Measurements from ENCODE around the gene DIP2C.

DIP2C gene

GRCh38 chr10:663466-663751, 26.1 kb downstream of the DIP2C start:
- WGBS (ENCODE audit: extremely low coverage, insufficient coverage, low lambda C conversion rate) = no CpG with 5 or more reads among the region's 9 CpGs
- no peak overlapping the region for H3K27ac ChIP-seq (ENCODE audit: low read depth, low read length)

DNA sequence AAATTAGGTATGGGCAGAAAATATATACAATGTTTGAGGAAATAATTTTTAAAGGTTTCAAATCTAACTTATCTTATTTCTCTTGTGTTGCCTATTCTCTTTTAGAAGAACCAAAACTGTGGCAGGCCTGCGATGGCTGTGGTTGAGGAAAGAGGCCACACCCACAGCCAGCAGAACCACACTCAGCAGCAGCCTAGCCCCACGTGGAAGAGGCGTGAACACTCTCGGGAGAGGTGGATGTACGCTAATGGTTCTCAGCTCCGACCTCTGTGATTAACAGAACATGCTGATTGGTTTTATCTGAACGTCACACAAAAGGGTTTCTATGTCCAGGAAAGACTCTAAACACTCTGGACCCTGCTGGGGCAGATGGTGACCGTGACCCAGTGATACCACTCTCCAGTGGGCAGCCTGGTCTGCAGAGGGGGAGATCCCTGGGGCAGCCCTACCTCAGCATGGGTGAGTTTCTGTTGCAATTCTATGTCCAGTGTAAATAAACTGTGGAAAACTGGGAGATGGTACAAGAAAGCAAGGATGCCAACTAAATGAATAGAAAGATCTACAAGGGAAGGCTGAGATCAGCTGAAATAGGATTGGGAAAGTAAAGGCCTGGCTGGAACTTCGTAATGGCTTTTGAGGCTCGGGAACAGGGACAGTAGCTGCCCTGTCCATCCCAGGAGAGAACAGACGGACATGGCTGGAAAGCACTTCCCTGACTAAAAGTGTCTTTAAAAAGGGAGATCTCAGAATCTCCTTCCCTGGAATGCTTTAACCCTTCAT, 26.6 kb downstream of the DIP2C start:
- H2AK5ac ChIP-seq (ENCODE audit: low read length) = no peak overlapping the region
- H3K27ac ChIP-seq (ENCODE audit: low read depth, low read length) = no peak overlapping the region
- no peak overlapping the region for H3K4me2 ChIP-seq (ENCODE audit: low read length)
- H3K36me3 ChIP-seq (ENCODE audit: control insufficient read depth, insufficient read depth, low read length) = no peaks in the 10 kb centered on the region
- peaks cover 6% of the 10 kb centered on the region for H3K79me2 ChIP-seq (ENCODE audit: control insufficient read depth, insufficient read depth, low read length)
- H3K4me3 ChIP-seq (ENCODE audit: low read length) = no peak overlapping the region
- H4K5ac ChIP-seq (ENCODE audit: low read length) = no peak overlapping the region
- H3K4me1 ChIP-seq (ENCODE audit: control insufficient read depth, low read depth, low read length) = no peaks in the 10 kb centered on the region
- no CpG with 5 or more reads among the region's 11 CpGs for WGBS (ENCODE audit: extremely low coverage, insufficient coverage, low lambda C conversion rate)
- peaks cover 16% of the 10 kb centered on the region for H3K79me1 ChIP-seq (ENCODE audit: low read length)
- no peak overlapping the region for H3K4ac ChIP-seq (ENCODE audit: low read depth, low read length)
- H3K18ac ChIP-seq (ENCODE audit: low read length) = no peak overlapping the region
- DNase-seq = no peak
- no peak overlapping the region for H3K23ac ChIP-seq (ENCODE audit: low read length)
- H2BK15ac ChIP-seq (replicated peaks; ENCODE audit: low read depth) = no peak overlapping the region
- H4K8ac ChIP-seq (ENCODE audit: low read depth, low read length) = no peak overlapping the region
- H2BK120ac ChIP-seq (ENCODE audit: low read depth, low read length) = no peak overlapping the region
- H3K27me3 ChIP-seq (ENCODE audit: insufficient read depth, low read length, poor library complexity) = no peaks in the 10 kb centered on the region
- no peak overlapping the region for H3K9ac ChIP-seq (ENCODE audit: low read length)
- H2BK5ac ChIP-seq (ENCODE audit: low read length) = no peak overlapping the region
- no peak overlapping the region for H3K56ac ChIP-seq (ENCODE audit: low read length)

More at GRCh38 chr10:663466-663751, 26.1 kb downstream of the DIP2C start:
- H3K4me3 ChIP-seq (ENCODE audit: low read length) = no peak overlapping the region
- peaks cover 6% of the 10 kb centered on the region for H3K79me2 ChIP-seq (ENCODE audit: control insufficient read depth, insufficient read depth, low read length)
- H3K4me2 ChIP-seq (ENCODE audit: low read length) = no peak overlapping the region
- H2AK5ac ChIP-seq (ENCODE audit: low read length) = no peak overlapping the region
- H4K8ac ChIP-seq (ENCODE audit: low read depth, low read length) = no peak overlapping the region
- no peaks in the 10 kb centered on the region for H3K36me3 ChIP-seq (ENCODE audit: control insufficient read depth, insufficient read depth, low read length)
- H2BK5ac ChIP-seq (ENCODE audit: low read length) = no peak overlapping the region
- no peaks in the 10 kb centered on the region for H3K4me1 ChIP-seq (ENCODE audit: control insufficient read depth, low read depth, low read length)
- no peaks in the 10 kb centered on the region for H3K27me3 ChIP-seq (ENCODE audit: insufficient read depth, low read length, poor library complexity)
- DNase-seq = no peak
- H4K5ac ChIP-seq (ENCODE audit: low read length) = no peak overlapping the region
- peaks cover 19% of the 10 kb centered on the region for H3K79me1 ChIP-seq (ENCODE audit: low read length)
- no peak overlapping the region for H3K56ac ChIP-seq (ENCODE audit: low read length)
- no peak overlapping the region for H2BK120ac ChIP-seq (ENCODE audit: low read depth, low read length)
- no peak overlapping the region for H3K9ac ChIP-seq (ENCODE audit: low read length)
- H2BK15ac ChIP-seq (replicated peaks; ENCODE audit: low read depth) = no peak overlapping the region
- H3K4ac ChIP-seq (ENCODE audit: low read depth, low read length) = no peak overlapping the region
- no peak overlapping the region for H3K23ac ChIP-seq (ENCODE audit: low read length)
- no peak overlapping the region for H3K18ac ChIP-seq (ENCODE audit: low read length)

- Histone ChIP-seq H3K4ac (ENCODE audit: low read depth, low read length) (no peak overlapping the region), H3K23ac (ENCODE audit: low read length) (no peak overlapping the region), H2AK5ac (ENCODE audit: low read length) (no peak overlapping the region), H3K56ac (ENCODE audit: low read length) (no peak overlapping the region), H4K5ac (ENCODE audit: low read length) (no peak overlapping the region), H4K8ac (ENCODE audit: low read depth, low read length) (no peak overlapping the region), H3K9ac (ENCODE audit: low read length) (no peak overlapping the region), H3K27me3 (ENCODE audit: insufficient read depth, low read length, poor library complexity) (no peaks in the 10 kb centered on the region), H3K4me3 (ENCODE audit: low read length) (no peak overlapping the region), H3K36me3 (ENCODE audit: control insufficient read depth, insufficient read depth, low read length) (no peaks in the 10 kb centered on the region), H3K79me2 (ENCODE audit: control insufficient read depth, insufficient read depth, low read length) (no peaks in the 10 kb centered on the region), H3K79me1 (ENCODE audit: low read length) (peaks cover 10% of the 10 kb centered on the region), H3K4me1 (ENCODE audit: control insufficient read depth, low read depth, low read length) (no peaks in the 10 kb centered on the region), H3K27ac (ENCODE audit: low read depth, low read length) (no peak overlapping the region), H3K18ac (ENCODE audit: low read length) (no peak overlapping the region), H3K4me2 (ENCODE audit: low read length) (no peak overlapping the region), H2BK15ac (replicated peaks; ENCODE audit: low read depth) (no peak overlapping the region), H2BK5ac (ENCODE audit: low read length) (no peak overlapping the region), H2BK120ac (ENCODE audit: low read depth, low read length) (no peak overlapping the region)
- DNase-seq = no peak
- no CpG with 5 or more reads among the region's 9 CpGs for WGBS (ENCODE audit: extremely low coverage, insufficient coverage, low lambda C conversion rate)
These were observed 27.3 kb downstream of the DIP2C start for GRCh38 chr10:662223-662605.

DNA sequence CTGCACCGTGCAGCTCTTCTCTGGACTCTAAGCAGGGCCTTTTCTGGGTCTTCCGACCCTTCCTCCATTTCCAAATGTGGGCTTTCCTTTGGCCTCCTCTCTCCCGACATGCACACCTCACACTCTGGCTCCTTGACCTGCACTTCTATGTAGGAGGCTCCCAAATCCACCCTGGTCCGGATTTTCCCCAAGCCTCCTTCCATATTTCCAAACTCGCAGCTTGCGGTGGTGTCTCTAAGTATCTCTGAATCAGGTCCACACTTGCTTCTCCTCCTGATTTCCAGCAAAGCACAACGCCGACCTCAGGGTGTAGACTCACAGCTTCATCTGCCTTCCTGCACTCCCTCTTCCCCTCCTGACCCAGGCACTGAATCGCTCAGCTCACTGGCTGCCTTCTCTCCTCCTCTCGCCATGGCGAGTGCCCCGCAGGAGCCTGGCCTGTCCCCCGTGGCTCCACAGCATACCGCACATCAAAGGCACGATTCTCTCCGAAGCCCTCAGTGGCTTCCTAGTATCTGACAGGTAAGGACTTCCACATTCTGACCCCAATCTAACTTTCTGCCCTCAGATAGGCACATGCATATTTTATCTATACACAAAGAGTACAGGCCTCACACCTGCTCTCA, 27.8 kb downstream of the DIP2C start:
- no peak overlapping the region for H4K5ac ChIP-seq (ENCODE audit: low read length)
- H3K23ac ChIP-seq (ENCODE audit: low read length) = no peak overlapping the region
- no peak overlapping the region for H2BK120ac ChIP-seq (ENCODE audit: low read depth, low read length)
- H3K79me1 ChIP-seq (ENCODE audit: low read length) = peaks cover 8% of the 10 kb centered on the region
- no peaks in the 10 kb centered on the region for H3K27me3 ChIP-seq (ENCODE audit: insufficient read depth, low read length, poor library complexity)
- H3K27ac ChIP-seq (ENCODE audit: low read depth, low read length) = no peak overlapping the region
- H4K8ac ChIP-seq (ENCODE audit: low read depth, low read length) = no peak overlapping the region
- H3K4me2 ChIP-seq (ENCODE audit: low read length) = no peak overlapping the region
- H3K9ac ChIP-seq (ENCODE audit: low read length) = no peak overlapping the region
- no peak overlapping the region for H3K56ac ChIP-seq (ENCODE audit: low read length)
- no peak overlapping the region for H2BK5ac ChIP-seq (ENCODE audit: low read length)
- no peak overlapping the region for H3K4ac ChIP-seq (ENCODE audit: low read depth, low read length)
- no peaks in the 10 kb centered on the region for H3K4me1 ChIP-seq (ENCODE audit: control insufficient read depth, low read depth, low read length)
- WGBS (ENCODE audit: extremely low coverage, insufficient coverage, low lambda C conversion rate) = no CpG with 5 or more reads among the region's 16 CpGs
- no peak overlapping the region for H2AK5ac ChIP-seq (ENCODE audit: low read length)
- H3K18ac ChIP-seq (ENCODE audit: low read length) = no peak overlapping the region
- no peak overlapping the region for H3K4me3 ChIP-seq (ENCODE audit: low read length)
- H3K79me2 ChIP-seq (ENCODE audit: control insufficient read depth, insufficient read depth, low read length) = no peaks in the 10 kb centered on the region
- DNase-seq = no peak
- no peak overlapping the region for H2BK15ac ChIP-seq (replicated peaks; ENCODE audit: low read depth)
- no peaks in the 10 kb centered on the region for H3K36me3 ChIP-seq (ENCODE audit: control insufficient read depth, insufficient read depth, low read length)

- H4K5ac ChIP-seq (ENCODE audit: low read length) = no peak overlapping the region
- no peak overlapping the region for H2BK15ac ChIP-seq (replicated peaks; ENCODE audit: low read depth)
- no peak overlapping the region for H4K8ac ChIP-seq (ENCODE audit: low read depth, low read length)
- no peak overlapping the region for H3K27ac ChIP-seq (ENCODE audit: low read depth, low read length)
- H2AK5ac ChIP-seq (ENCODE audit: low read length) = no peak overlapping the region
- WGBS (ENCODE audit: extremely low coverage, insufficient coverage, low lambda C conversion rate) = no CpG with 5 or more reads among the region's 14 CpGs
- no peak overlapping the region for H3K4me3 ChIP-seq (ENCODE audit: low read length)
- no peak for DNase-seq
- H3K4ac ChIP-seq (ENCODE audit: low read depth, low read length) = no peak overlapping the region
- no peaks in the 10 kb centered on the region for H3K4me1 ChIP-seq (ENCODE audit: control insufficient read depth, low read depth, low read length)
- peak overlapping the region; percentile 34 for H3K23ac ChIP-seq (ENCODE audit: low read length)
- no peak overlapping the region for H2BK5ac ChIP-seq (ENCODE audit: low read length)
- no peak overlapping the region for H3K18ac ChIP-seq (ENCODE audit: low read length)
- no peaks in the 10 kb centered on the region for H3K27me3 ChIP-seq (ENCODE audit: insufficient read depth, low read length, poor library complexity)
- no peak overlapping the region for H2BK120ac ChIP-seq (ENCODE audit: low read depth, low read length)
- no peaks in the 10 kb centered on the region for H3K36me3 ChIP-seq (ENCODE audit: control insufficient read depth, insufficient read depth, low read length)
- no peaks in the 10 kb centered on the region for H3K79me2 ChIP-seq (ENCODE audit: control insufficient read depth, insufficient read depth, low read length)
- no peak overlapping the region for H3K4me2 ChIP-seq (ENCODE audit: low read length)
- no peak overlapping the region for H3K56ac ChIP-seq (ENCODE audit: low read length)
- H3K9ac ChIP-seq (ENCODE audit: low read length) = no peak overlapping the region
- peaks cover 8% of the 10 kb centered on the region for H3K79me1 ChIP-seq (ENCODE audit: low read length)
These were observed 28.4 kb downstream of the DIP2C start for GRCh38 chr10:660970-661596.
